ENCODE measurements around the gene ACSBG1. TPM values are rescaled to one million over a fixed set of nuclear protein-coding genes. Genes with fewer than 3 reads are reported as not detected.

Gene ACSBG1
- polyA plus RNA-seq, 1 donor (not counting 4 experiments of a cell fraction or from before 2014, with no cell fraction given): 0.01 TPM

- H3K27ac ChIP-seq (ENCODE audit: control insufficient read depth, insufficient read depth, low read length): no peak overlapping the region
- FAIRE-seq: no peak
Measured at GRCh38 chr15:78261062-78261461, 26.7 kb upstream of the ACSBG1 start.

GRCh38 chr15:78260489-78260888 lies 26.1 kb upstream of the ACSBG1 start:
- Histone ChIP-seq H3K79me2 (ENCODE audit: control insufficient read depth, insufficient read depth, low read length) (no peaks in the 10 kb centered on the region), H3K9ac (ENCODE audit: control insufficient read depth, extremely low read depth, insufficient read depth, low read length) (no peak overlapping the region), H3K9me3 (ENCODE audit: control insufficient read depth, low read depth, low read length) (no peaks in the 10 kb centered on the region), H3K36me3 (ENCODE audit: control insufficient read depth in 2 of 2, extremely low read depth in 1 of 2, insufficient read depth in 2 of 2, low read length in 2 of 2) (no peaks in the 10 kb centered on the region), H3K4me3 (ENCODE audit: control insufficient read depth in 2 of 3, extremely low read depth in 1 of 3, insufficient read depth in 2 of 3, low read depth in 1 of 3, low read length in 3 of 3) (no peak overlapping the region), H3K27ac (ENCODE audit: control insufficient read depth, insufficient read depth, low read length) (no peak overlapping the region), H4K20me1 (ENCODE audit: control insufficient read depth, extremely low read depth, insufficient read depth, low read length) (no peaks in the 10 kb centered on the region), H3K4me1 (ENCODE audit: control insufficient read depth, extremely low read depth, insufficient read depth, low read length) (peaks cover 6% of the 10 kb centered on the region), H3K4me2 (ENCODE audit: control insufficient read depth, extremely low read depth, insufficient read depth, low read depth, low read length) (no peak overlapping the region), H2AFZ (ENCODE audit: control insufficient read depth, low read length) (no peak overlapping the region), H3K27me3 (ENCODE audit: control insufficient read depth, extremely low read depth, insufficient read depth, low read length) (no peaks in the 10 kb centered on the region), H3K9me1 (ENCODE audit: control insufficient read depth, extremely low read depth, insufficient read depth, low read length) (no peaks in the 10 kb centered on the region)
- no peak for DNase-seq (ENCODE audit: low read depth, low spot score)
- TF ChIP-seq CTCF (optimal IDR thresholded peaks at IDR 0.05 in 1 of 3, IDR thresholded peaks at IDR 0.05 in 1 of 3, conservative IDR thresholded peaks at IDR 0.05 in 1 of 3; ENCODE audit: extremely low read depth in 1 of 3, insufficient read depth in 2 of 3, low read length in 3 of 3): no peak
- TF ChIP-seq EZH2 (IDR thresholded peaks at IDR 0.05; ENCODE audit: low read length): no peak
- dilution Hi-C loops (cut with MboI; ENCODE audit: extremely low pct_ligation_motif_present, low sequenced_read_pairs): no loop called here
- no peak for FAIRE-seq

More at GRCh38 chr15:78261062-78261461, 26.7 kb upstream of the ACSBG1 start:
- Histone ChIP-seq H2AFZ (ENCODE audit: control insufficient read depth, low read length) (no peak overlapping the region), H3K9me1 (ENCODE audit: control insufficient read depth, extremely low read depth, insufficient read depth, low read length) (no peaks in the 10 kb centered on the region), H3K9ac (ENCODE audit: control insufficient read depth, extremely low read depth, insufficient read depth, low read length) (no peak overlapping the region), H3K36me3 (ENCODE audit: control insufficient read depth in 2 of 2, extremely low read depth in 1 of 2, insufficient read depth in 2 of 2, low read length in 2 of 2) (no peaks in the 10 kb centered on the region), H3K4me1 (ENCODE audit: control insufficient read depth, extremely low read depth, insufficient read depth, low read length) (peaks cover 11% of the 10 kb centered on the region), H3K9me3 (ENCODE audit: control insufficient read depth, low read depth, low read length) (no peaks in the 10 kb centered on the region), H3K27me3 (ENCODE audit: control insufficient read depth, extremely low read depth, insufficient read depth, low read length) (no peaks in the 10 kb centered on the region), H3K4me3 (ENCODE audit: control insufficient read depth in 2 of 3, extremely low read depth in 1 of 3, insufficient read depth in 2 of 3, low read depth in 1 of 3, low read length in 3 of 3) (no peak overlapping the region), H4K20me1 (ENCODE audit: control insufficient read depth, extremely low read depth, insufficient read depth, low read length) (no peaks in the 10 kb centered on the region), H3K79me2 (ENCODE audit: control insufficient read depth, insufficient read depth, low read length) (no peaks in the 10 kb centered on the region), H3K4me2 (ENCODE audit: control insufficient read depth, extremely low read depth, insufficient read depth, low read depth, low read length) (no peak overlapping the region)
- no peak for DNase-seq (ENCODE audit: low read depth, low spot score)
- dilution Hi-C loops (cut with MboI; ENCODE audit: extremely low pct_ligation_motif_present, low sequenced_read_pairs): no loop called here
- no peak for TF ChIP-seq CTCF (optimal IDR thresholded peaks at IDR 0.05 in 1 of 3, IDR thresholded peaks at IDR 0.05 in 1 of 3, conservative IDR thresholded peaks at IDR 0.05 in 1 of 3; ENCODE audit: extremely low read depth in 1 of 3, insufficient read depth in 2 of 3, low read length in 3 of 3)

All from keratinocyte (primary cell).